GM18499 (cell line): ENCODE data around the gene HTATIP2.
"Not testable (repeated sequence)": the region's sequence is repeated elsewhere in the genome, so short reads cannot be mapped to it uniquely, and the experiment has no call there.

ENCODE experiments used
- ATAC-seq: cut with Tn5 transposase; IDR thresholded peaks from one replicate; pipeline ENCODE4 v1.9.1; 2021; ENCODE audit warnings: moderate number of reproducible peaks; ENCODE audit not compliant: insufficient read depth, unreplicated experiment

The HTATIP2 gene

GRCh38 chr11:20363500-20364340 lies at the start of gene HTATIP2:
Gene HTATIP2 (plus strand): TSS chr11:20363714. CDS start chr11:20364238, 524 bp downstream.
- ATAC-seq: peak; percentile 69

- ATAC-seq: no peak
These were observed 47.7 kb upstream of the HTATIP2 start for GRCh38 chr11:20315800-20316199.

GRCh38 chr11:20321177-20321576 lies 42.3 kb upstream of the HTATIP2 start:
- ATAC-seq: no peak

GRCh38 chr11:20327377-20327935 lies 36.1 kb upstream of the HTATIP2 start:
- ATAC-seq: no peak

GRCh38 chr11:20336056-20336455 lies 27.5 kb upstream of the HTATIP2 start:
- ATAC-seq: no peak

- no peak for ATAC-seq
These were observed 25.9 kb upstream of the HTATIP2 start for GRCh38 chr11:20337526-20338154.

GRCh38 chr11:20342347-20343141 lies 21.0 kb upstream of the HTATIP2 start:
- ATAC-seq: no peak

GRCh38 chr11:20351136-20351535 lies 12.4 kb upstream of the HTATIP2 start:
- no peak for ATAC-seq

- ATAC-seq: no peak
These were observed 11.7 kb upstream of the HTATIP2 start for GRCh38 chr11:20351751-20352262.

- no peak for ATAC-seq
These were observed 9.6 kb upstream of the HTATIP2 start for GRCh38 chr11:20353829-20354434.

- no peak for ATAC-seq
These were observed 8.0 kb upstream of the HTATIP2 start for GRCh38 chr11:20355221-20356219.

GRCh38 chr11:20357150-20357549 lies 6.4 kb upstream of the HTATIP2 start:
- no peak for ATAC-seq

- ATAC-seq: no peak
These were observed 2.9 kb upstream of the HTATIP2 start for GRCh38 chr11:20360650-20361049.

GRCh38 chr11:20362481-20362880 lies 1.0 kb upstream of the HTATIP2 start:
- ATAC-seq: no peak

GRCh38 chr11:20363149-20363499 lies 390 bp upstream of the HTATIP2 start:
- no peak for ATAC-seq

GRCh38 chr11:20364341-20364792 lies 853 bp downstream of the HTATIP2 start:
- no peak for ATAC-seq

- not testable (repeated sequence) for ATAC-seq
These were observed 2.0 kb downstream of the HTATIP2 start for GRCh38 chr11:20365465-20365864.

GRCh38 chr11:20367313-20367948 lies 3.9 kb downstream of the HTATIP2 start:
- no peak for ATAC-seq
